HT-29 (cell line): ENCODE results near the gene TMPRSS2. TPM values are rescaled to one million over a fixed set of nuclear protein-coding genes. Genes with fewer than 3 reads are reported as not detected.

Experiments used
- DNase-seq: peaks from one replicate; pipeline ENCODE4 v3.0.0-alpha.2; 2015; ENCODE audit warnings: low spot score
- total RNA-seq: library from RNA; depleted of rRNA; stranded (reverse); fragments of >200 nt; shearing (Covaris generic); gene quantifications from 2 replicates; pipeline ENCODE4 v1.2.3, GENCODE V29; 2014

TMPRSS2 gene
- total RNA-seq, 1 experiment from 2014 or later: 28.4 TPM

GRCh38 chr21:41451753-41452676 lies 55.9 kb downstream of the TMPRSS2 start:
- no peak for DNase-seq

- DNase-seq: no peak
Measured at GRCh38 chr21:41449613-41450012, 58.3 kb downstream of the TMPRSS2 start.

GRCh38 chr21:41447356-41447755 lies 60.6 kb downstream of the TMPRSS2 start:
- DNase-seq: no peak

- DNase-seq: no peak
Measured at GRCh38 chr21:41446586-41446985, 61.4 kb downstream of the TMPRSS2 start.

GRCh38 chr21:41445465-41445862 lies 62.5 kb downstream of the TMPRSS2 start:
- no peak for DNase-seq

GRCh38 chr21:41444703-41445464 lies 63.1 kb downstream of the TMPRSS2 start:
- no peak for DNase-seq

- no peak for DNase-seq
Measured at GRCh38 chr21:41443562-41443961, 64.4 kb downstream of the TMPRSS2 start.

- DNase-seq: no peak
Measured at GRCh38 chr21:41442481-41443186, 65.3 kb downstream of the TMPRSS2 start.

GRCh38 chr21:41441546-41441945 lies 66.4 kb downstream of the TMPRSS2 start:
- DNase-seq: no peak

- peak; percentile 24 for DNase-seq
Measured at GRCh38 chr21:41439248-41439647, 68.7 kb downstream of the TMPRSS2 start.

GRCh38 chr21:41438425-41439113 lies 69.4 kb downstream of the TMPRSS2 start:
- DNase-seq: no peak

- no peak for DNase-seq
Measured at GRCh38 chr21:41437729-41438128, 70.2 kb downstream of the TMPRSS2 start.

GRCh38 chr21:41435706-41436105 lies 72.3 kb downstream of the TMPRSS2 start:
- no peak for DNase-seq

- no peak for DNase-seq
Measured at GRCh38 chr21:41433566-41433965, 74.4 kb downstream of the TMPRSS2 start.

GRCh38 chr21:41432562-41433460 lies 75.1 kb downstream of the TMPRSS2 start:
- DNase-seq: no peak

- no peak for DNase-seq
Measured at GRCh38 chr21:41431788-41432548, 76.0 kb downstream of the TMPRSS2 start.

GRCh38 chr21:41429925-41430491 lies 78.0 kb downstream of the TMPRSS2 start:
- DNase-seq: no peak

GRCh38 chr21:41429305-41429704 lies 78.7 kb downstream of the TMPRSS2 start:
- DNase-seq: no peak

GRCh38 chr21:41428847-41429246 lies 79.1 kb downstream of the TMPRSS2 start:
- no peak for DNase-seq
